ENCODE data around the gene SEC22C.

DNA sequence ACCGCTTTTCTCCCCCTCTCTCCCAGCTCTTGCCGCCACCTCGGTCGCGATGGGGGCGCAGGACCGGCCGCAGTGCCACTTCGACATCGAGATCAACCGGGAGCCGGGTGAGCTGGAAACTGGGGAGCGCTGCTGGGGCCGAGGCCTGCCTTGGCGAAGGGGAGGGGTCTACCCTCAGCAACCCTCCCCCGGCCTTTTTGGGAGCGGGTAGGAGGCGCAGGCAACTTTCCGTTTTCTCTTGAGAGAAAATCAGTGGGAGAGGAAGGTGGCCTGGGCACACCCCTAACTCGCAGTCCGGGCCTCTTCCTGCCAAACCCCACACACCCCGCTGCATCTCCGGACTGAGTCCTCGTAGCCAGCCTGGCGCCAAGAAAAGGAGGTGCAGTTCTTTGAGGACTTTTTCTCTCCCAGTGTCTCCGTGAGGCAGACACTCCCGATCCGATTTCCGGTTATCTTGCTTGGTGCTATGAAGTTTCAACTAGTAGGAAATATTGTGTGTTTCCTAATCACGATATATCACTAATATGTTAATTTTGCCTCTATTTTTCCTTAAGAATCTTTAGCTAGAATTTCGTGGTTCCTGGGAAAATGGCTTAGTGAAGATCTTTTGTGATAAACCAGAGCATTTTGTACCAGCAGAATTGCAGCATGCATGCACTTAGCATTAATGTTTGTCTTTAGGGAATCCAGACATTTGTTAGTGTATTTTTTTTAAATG, 19.4 kb upstream of the SEC22C start:
- TF ChIP-seq POLR2AphosphoS5 (IDR thresholded peaks at IDR 0.05) (no peak), CTCF (IDR thresholded peaks at IDR 0.05; ENCODE audit: poor library complexity, severe bottlenecking) (peak; percentile 28), RAD21 (conservative IDR thresholded peaks at IDR 0.05) (no peak), EZH2 (IDR thresholded peaks at IDR 0.05; ENCODE audit: borderline replicate concordance, insufficient read depth, low read length, poor library complexity, severe bottlenecking) (no peak), REST (IDR thresholded peaks at IDR 0.05; ENCODE audit: borderline replicate concordance) (no peak), TAF1 (IDR thresholded peaks at IDR 0.05; ENCODE audit: low read depth) (no peak)
